Measurements from ENCODE around the gene UBQLN4.

The UBQLN4 gene

DNA sequence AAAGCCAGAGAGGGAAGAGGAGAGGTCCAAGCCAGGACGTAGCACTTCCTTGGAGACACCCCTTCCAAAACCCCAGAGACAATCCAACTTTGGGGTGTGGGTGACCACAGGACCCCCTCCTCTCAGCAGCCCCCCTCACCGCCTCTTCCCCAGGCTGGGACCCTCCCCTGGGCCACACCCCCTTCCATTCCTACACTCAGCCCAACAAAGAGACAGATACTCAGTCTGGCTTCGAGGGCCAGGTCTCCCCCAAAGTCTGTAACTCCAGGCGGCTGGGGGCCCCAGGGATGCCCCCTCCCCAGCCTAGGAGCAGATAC is 27.2 kb upstream of the UBQLN4 start:
- no peak overlapping the region for H3K4me3 ChIP-seq (ENCODE audit: low read depth, low read length)
- TF ChIP-seq, protein P1, sequence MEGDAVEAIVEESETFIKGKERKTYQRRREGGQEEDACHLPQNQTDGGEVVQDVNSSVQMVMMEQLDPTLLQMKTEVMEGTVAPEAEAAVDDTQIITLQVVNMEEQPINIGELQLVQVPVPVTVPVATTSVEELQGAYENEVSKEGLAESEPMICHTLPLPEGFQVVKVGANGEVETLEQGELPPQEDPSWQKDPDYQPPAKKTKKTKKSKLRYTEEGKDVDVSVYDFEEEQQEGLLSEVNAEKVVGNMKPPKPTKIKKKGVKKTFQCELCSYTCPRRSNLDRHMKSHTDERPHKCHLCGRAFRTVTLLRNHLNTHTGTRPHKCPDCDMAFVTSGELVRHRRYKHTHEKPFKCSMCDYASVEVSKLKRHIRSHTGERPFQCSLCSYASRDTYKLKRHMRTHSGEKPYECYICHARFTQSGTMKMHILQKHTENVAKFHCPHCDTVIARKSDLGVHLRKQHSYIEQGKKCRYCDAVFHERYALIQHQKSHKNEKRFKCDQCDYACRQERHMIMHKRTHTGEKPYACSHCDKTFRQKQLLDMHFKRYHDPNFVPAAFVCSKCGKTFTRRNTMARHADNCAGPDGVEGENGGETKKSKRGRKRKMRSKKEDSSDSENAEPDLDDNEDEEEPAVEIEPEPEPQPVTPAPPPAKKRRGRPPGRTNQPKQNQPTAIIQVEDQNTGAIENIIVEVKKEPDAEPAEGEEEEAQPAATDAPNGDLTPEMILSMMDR (IDR thresholded peaks at IDR 0.05; ENCODE audit: low read depth, low read length, missing control alignments) = no peak
- no peak for DNase-seq (ENCODE audit: low read depth)

GRCh38 chr1:156080241-156080862 is 26.8 kb upstream of the UBQLN4 start:
- no peak for DNase-seq (ENCODE audit: low read depth)
- H3K4me3 ChIP-seq (ENCODE audit: low read depth, low read length) = no peak overlapping the region
- TF ChIP-seq, protein P1 (IDR thresholded peaks at IDR 0.05; ENCODE audit: low read depth, low read length, missing control alignments) = no peak

- no peak for DNase-seq (ENCODE audit: low read depth)
- TF ChIP-seq, protein P1 (IDR thresholded peaks at IDR 0.05; ENCODE audit: low read depth, low read length, missing control alignments) = no peak
- no peak overlapping the region for H3K4me3 ChIP-seq (ENCODE audit: low read depth, low read length)
Observed at GRCh38 chr1:156079762-156080161, 26.2 kb upstream of the UBQLN4 start.

GRCh38 chr1:156078728-156079127 is 25.1 kb upstream of the UBQLN4 start:
- no peak for DNase-seq (ENCODE audit: low read depth)
- H3K4me3 ChIP-seq (ENCODE audit: low read depth, low read length) = no peak overlapping the region
- TF ChIP-seq, protein P1 (IDR thresholded peaks at IDR 0.05; ENCODE audit: low read depth, low read length, missing control alignments) = no peak

DNA sequence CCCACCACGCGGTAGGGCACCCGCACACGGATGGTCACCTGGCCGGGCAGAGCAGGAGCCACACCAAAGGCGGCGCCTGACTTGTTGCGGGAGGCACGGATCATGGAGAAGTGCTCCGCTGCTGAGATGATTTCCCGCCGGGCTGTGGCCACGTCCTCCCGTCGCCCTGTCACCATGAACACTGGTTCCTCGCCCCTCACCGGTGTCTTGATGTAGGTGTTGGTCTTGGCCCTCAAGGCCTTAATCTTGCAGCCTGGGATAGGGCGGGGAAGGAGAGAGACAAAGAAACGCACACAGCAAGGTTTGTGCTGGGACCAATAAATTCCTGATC is 23.8 kb upstream of the UBQLN4 start:
- TF ChIP-seq, protein P1 (IDR thresholded peaks at IDR 0.05; ENCODE audit: low read depth, low read length, missing control alignments) = no peak
- no peak overlapping the region for H3K4me3 ChIP-seq (ENCODE audit: low read depth, low read length)
- DNase-seq (ENCODE audit: low read depth) = no peak

DNA sequence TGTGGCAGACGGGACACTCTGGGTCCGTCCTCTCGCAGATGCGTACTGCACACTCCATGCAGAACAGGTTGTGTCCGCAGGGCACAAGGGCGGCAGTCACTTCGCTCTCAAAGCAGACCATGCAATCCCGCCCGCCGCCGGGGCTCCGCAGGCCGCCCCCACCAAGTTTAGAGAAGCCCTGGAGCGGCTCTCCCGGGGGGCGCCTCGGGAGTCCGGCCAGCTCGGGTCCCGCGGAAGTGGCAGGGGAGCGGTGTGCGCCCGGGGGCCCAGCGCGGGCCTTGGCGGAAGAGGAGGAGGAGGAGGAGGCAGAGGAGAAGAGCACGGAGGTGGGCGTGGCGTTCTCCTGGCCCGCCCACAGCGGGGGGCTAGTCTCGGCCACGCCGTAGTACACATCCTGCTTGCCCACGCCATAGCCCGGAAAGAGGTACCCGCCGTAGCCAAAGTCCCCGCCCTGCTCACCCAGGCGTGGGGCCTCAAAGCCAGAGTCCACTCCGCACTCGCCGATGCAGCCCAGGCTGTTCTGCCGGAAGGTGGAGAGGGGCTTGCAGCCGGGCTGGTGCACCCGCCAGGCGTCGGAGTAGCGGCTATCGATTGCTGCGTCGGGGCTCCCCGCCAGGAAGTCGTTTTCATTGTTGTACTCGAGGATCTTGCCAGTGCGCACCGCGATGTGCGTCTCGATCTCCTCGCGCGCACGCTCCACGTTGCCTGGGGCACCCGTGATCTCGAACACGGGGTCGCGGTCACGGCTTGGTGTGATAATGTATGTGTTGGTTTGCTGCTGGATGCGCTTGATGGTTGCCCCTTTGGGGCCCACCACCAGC is 23.2 kb upstream of the UBQLN4 start:
- H3K4me3 ChIP-seq (ENCODE audit: low read depth, low read length) = no peak overlapping the region; the same call in 1 of the 2 replicates
- DNase-seq (ENCODE audit: low read depth) = no peak
- TF ChIP-seq, protein P1 (IDR thresholded peaks at IDR 0.05; ENCODE audit: low read depth, low read length, missing control alignments) = no peak

DNA sequence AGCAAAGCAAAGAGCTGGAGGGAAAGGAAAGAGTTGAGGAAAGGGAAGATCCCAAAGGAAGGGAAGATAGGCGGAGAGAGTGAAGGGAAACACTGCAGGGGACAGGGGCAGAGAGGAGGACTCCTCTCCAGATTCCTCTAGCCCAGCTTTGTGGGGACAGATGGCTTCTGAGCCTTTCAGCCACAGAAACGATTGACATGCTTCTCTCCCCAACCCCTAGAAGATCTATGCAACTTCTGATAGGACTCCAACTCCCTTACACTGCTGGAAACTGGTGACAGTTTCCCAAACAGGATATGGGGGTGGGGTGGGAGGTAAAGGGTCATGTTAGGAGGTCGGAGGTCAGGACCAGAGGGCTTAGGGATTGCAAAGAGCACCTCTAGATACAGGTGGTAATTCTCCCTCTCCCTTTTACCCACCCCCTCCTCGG is 22.2 kb upstream of the UBQLN4 start:
- H3K4me3 ChIP-seq (ENCODE audit: low read depth, low read length) = no peak overlapping the region
- TF ChIP-seq, protein P1 (IDR thresholded peaks at IDR 0.05; ENCODE audit: low read depth, low read length, missing control alignments) = no peak
- no peak for DNase-seq (ENCODE audit: low read depth)

Data from GM12864 (cell line).